Measurements from ENCODE around the gene KIF5A.

Gene KIF5A

GRCh38 chr12:57535764-57536596 lies 13.9 kb upstream of the KIF5A start:
- DNase-seq (ENCODE audit: low read depth): no peak

GRCh38 chr12:57536597-57536942 lies 13.3 kb upstream of the KIF5A start:
- no peak for DNase-seq (ENCODE audit: low read depth)

GRCh38 chr12:57539134-57539768 lies 10.6 kb upstream of the KIF5A start:
- DNase-seq (ENCODE audit: low read depth): no peak

- no peak for DNase-seq (ENCODE audit: low read depth)
These were observed 8.8 kb upstream of the KIF5A start for GRCh38 chr12:57541001-57541400.

- no peak for DNase-seq (ENCODE audit: low read depth)
These were observed 8.1 kb upstream of the KIF5A start for GRCh38 chr12:57541717-57542116.

GRCh38 chr12:57543581-57543980 lies 6.3 kb upstream of the KIF5A start:
- no peak for DNase-seq (ENCODE audit: low read depth)

- DNase-seq (ENCODE audit: low read depth): no peak
These were observed 3.9 kb upstream of the KIF5A start for GRCh38 chr12:57545809-57546437.

- peak; percentile 83 for DNase-seq (ENCODE audit: low read depth)
These were observed 3.2 kb upstream of the KIF5A start, which contains the start of gene DCTN2 for GRCh38 chr12:57546438-57547287. Gene DCTN2 (minus strand): TSS chr12:57547192. CDS start chr12:57547063, 129 bp downstream.

GRCh38 chr12:57547288-57548012 lies 2.4 kb upstream of the KIF5A start:
- no peak for DNase-seq (ENCODE audit: low read depth)

- DNase-seq (ENCODE audit: low read depth): no peak
These were observed 1.9 kb upstream of the KIF5A start for GRCh38 chr12:57548013-57548315.

- no peak for DNase-seq (ENCODE audit: low read depth)
These were observed 1.4 kb upstream of the KIF5A start for GRCh38 chr12:57548488-57548887.

GRCh38 chr12:57549203-57549908 lies 488 bp upstream of the KIF5A start:
- no peak for DNase-seq (ENCODE audit: low read depth)

GRCh38 chr12:57550641-57551549 lies 1.1 kb downstream of the KIF5A start:
- DNase-seq (ENCODE audit: low read depth): no peak

- no peak for DNase-seq (ENCODE audit: low read depth)
These were observed 1.9 kb downstream of the KIF5A start for GRCh38 chr12:57551637-57552305.

- no peak for DNase-seq (ENCODE audit: low read depth)
These were observed 2.4 kb downstream of the KIF5A start for GRCh38 chr12:57552306-57552651.

- DNase-seq (ENCODE audit: low read depth): peak; percentile 16
These were observed 3.0 kb downstream of the KIF5A start for GRCh38 chr12:57552835-57553313.

GRCh38 chr12:57553343-57554202 lies 3.7 kb downstream of the KIF5A start:
- DNase-seq (ENCODE audit: low read depth): no peak

- DNase-seq (ENCODE audit: low read depth): no peak
These were observed 4.6 kb downstream of the KIF5A start for GRCh38 chr12:57554453-57554852.

Data from GM04503 (cell line).